Measurements from ENCODE around the gene C9orf50.
"Not testable (repeated sequence)": the region's sequence is repeated elsewhere in the genome, so short reads cannot be mapped to it uniquely, and the experiment has no call there.

Gene C9orf50

DNA sequence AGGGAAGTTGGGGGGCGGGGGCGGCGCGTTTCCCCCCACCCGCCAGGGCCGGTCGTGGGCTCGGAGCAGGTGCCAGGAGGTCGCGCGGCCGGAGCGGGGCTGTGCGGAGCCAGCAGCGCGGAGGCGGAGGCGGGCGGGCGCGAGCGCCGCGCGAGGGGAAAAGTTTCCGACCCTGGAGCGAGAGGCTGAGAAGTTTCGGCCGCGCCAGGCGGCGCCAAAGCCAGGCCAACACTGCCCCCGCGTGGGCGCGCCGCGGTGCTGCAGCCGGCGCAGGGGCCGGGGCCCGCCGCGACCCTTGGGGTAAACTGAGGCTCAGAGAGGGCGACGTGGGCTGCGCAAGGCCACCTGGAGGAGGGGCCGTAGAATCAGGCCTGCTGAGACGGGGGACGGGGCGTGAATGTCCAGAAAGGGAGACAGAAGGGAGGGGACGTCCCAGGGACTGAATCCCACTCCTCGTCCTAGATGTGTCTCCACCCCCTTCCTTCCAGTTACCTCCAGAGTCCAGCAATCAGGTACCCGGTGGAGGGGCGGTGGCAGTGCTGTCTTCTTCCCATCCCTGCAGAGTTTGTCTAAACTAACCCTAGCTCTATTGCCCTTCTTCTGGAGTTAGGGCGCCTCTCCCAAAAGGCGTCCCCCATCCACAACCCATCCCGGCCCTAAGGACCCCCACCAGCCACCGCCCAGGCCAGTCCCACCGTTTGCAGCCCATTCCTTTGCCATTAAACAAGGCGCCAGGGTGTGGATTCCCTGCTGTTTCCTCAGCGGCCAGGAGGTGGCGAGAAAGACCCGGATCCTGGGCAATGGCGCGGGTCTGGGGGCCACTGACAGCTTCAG, 10.2 kb downstream of the C9orf50 start:
- DNase-seq (ENCODE audit: low spot score), result peak; percentile 21

DNA sequence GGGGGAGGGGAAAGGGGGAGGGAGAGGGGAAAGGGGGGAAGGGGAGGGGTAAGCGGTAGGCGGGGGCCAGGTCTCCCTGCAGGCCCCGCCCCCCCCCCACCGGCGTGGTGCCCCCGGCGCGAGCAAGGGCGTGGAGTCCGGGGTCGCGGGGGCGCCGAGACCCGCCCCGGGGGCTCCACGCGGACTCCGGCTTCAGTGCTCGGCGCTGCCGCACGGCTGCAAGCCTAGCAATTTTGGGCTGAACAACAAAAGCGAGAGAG, 10.8 kb downstream of the C9orf50 start:
- no peak for DNase-seq (ENCODE audit: low spot score)

DNA sequence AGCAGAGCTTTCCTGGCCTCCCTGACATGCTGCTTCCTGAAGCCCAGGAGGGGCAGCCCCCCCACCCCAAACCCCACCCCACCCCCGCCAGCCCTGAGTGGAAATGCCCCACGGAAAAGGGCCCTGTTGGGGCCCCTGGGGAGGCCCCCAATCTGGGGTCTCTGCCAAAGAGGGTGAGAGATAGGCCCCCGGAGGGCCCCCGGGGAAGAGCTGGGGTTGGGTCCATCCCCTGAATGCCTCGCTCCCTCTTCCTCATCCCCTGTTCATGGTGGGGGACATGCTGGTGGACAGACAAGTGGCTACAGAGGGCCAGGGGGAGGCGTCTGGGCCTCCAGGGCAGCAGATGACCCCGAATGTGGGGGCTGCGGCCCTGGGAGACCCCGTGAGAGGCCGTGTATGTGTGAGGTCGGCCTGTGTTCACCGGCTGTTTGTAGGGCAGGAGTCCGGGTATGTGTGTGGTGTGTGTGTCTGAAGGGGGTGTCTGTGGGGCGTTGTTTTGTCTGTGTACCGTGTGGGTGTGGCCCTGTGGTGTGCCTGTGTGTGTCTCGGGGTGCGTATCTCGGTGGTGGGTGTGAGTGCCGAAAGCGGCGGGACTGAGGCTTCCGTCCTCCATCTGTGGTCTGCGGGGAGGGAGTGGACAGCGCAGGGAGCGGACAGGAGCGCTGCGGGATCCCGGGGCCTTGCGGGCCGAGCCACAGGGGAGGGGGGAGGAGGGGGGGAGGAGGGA, 11.3 kb downstream of the C9orf50 start:
- no peak for DNase-seq (ENCODE audit: low spot score)

DNA sequence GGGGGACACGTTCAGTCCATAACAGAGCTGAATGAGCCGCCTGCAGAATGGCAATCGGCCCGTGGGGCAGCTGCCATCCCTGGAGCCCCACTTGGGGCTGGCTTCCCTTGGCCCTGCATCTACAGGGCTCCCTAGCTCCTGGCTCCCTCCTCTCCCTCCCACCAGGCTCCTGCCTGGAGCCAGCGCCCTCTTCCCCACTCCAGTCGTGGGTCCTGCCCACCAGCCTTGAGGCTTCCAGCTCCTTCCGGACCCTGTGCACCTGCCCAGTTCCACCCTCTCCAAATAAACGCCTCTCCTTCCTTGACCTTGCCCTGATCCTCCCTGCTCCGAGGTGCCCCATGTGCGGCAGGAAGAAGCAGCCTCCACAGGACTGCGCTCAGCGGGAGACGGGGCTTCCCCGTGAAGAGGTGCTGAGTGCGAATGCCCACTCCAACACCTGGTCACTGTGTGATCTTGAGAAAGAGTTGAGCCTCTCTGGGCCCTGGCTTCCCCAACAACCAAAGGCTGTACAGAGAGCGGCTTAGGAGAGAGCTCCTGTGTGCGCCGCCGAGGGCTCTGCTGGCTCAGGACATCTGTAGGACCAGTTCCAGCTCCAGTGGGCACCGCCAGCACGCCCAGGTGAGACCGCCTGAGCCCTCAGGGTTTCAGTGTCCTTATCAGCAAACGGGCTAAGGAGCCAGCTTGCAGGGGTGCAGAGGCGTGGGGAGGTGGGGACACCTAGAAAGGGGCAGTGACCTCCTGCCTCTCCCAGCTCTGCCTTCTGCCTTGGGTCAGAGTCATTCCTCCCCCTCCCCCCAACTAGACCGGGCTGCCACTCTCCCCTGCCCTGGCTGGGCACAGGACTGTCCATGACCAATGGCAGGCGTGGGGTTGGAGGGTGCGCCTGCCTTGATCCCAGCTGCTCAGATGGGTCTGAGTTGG, 12.1 kb downstream of the C9orf50 start:
- DNase-seq (ENCODE audit: low spot score), result no peak

DNA sequence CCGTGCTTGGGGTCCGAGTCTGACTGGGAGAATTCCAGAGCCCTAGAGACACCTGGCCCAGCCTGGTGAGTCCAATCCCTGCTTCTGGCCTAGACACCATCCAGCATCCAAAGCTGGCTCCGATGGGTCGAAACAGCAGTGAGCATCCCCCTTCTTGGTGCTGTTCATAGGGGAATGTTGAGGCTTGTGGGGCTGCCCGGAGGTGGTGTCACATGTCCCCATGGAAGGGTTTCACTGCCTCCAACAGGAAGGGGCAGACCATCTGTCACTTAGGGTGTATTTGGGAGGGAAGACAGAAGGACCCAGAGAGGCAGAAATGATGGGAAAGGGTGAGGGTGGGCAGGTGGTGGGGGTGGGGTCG, 13.9 kb downstream of the C9orf50 start:
- DNase-seq (ENCODE audit: low spot score), result no peak

DNA sequence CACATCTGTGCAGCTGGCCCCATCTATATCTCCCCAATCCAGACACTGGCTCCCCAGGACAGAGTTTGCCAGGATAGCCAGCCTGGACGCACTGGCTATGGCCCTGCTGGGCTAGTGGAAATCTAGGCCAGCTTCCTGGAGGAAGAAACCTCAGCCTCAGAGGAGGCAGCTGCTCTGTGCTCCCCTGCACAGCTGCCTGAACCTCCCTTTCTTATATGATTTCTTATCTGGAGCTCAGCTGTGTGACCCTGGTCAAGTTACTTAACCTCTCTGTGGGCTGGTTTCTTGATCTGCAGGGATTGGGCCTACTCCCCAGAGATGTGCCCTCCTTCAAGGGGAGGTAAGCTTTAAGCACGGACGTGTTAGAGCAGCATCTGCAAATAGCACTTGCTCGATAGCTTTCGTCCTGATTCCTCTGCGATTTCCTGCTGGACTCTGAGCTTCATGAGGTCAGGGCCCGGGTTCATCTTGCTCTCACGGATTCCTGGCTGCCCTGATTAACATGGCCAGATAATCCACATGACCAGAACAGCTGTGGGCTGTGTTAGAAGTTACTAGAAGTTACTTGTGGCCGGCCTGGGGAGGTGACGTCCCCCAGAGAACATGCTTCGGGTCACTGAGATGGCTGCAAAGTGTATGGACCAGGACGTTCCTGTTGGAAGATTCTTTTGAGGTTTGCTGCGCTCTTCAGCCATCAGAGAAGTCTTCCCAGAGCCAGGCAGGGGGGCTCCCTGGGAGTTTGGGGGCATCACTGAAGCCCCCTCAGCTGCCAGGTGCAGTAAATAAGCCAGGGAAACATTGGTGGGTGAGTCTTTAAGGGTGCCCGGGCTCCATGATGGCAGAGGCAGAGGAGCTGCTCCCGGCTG, 14.5 kb downstream of the C9orf50 start:
- DNase-seq (ENCODE audit: low spot score), result no peak

DNA sequence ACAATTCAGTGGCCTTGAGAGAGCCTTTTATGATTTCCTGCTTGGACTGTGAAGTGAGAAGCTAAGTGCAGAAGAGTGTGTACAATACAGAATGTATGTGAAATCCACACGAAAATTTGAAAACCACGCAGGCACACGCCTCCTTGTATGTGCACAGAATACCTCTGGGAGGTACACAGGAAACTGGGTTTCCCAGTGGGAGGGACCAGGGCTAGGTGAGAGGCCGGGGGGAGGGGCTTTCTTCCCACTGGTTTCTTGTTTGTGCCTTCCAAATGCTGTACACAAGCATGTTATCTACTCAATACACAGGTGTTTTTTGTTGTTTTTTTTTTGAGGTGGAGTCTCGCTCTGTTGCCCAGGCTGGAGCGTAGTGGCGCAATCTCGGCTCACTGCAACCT, 16.1 kb downstream of the C9orf50 start:
- no peak for DNase-seq (ENCODE audit: low spot score)

DNA sequence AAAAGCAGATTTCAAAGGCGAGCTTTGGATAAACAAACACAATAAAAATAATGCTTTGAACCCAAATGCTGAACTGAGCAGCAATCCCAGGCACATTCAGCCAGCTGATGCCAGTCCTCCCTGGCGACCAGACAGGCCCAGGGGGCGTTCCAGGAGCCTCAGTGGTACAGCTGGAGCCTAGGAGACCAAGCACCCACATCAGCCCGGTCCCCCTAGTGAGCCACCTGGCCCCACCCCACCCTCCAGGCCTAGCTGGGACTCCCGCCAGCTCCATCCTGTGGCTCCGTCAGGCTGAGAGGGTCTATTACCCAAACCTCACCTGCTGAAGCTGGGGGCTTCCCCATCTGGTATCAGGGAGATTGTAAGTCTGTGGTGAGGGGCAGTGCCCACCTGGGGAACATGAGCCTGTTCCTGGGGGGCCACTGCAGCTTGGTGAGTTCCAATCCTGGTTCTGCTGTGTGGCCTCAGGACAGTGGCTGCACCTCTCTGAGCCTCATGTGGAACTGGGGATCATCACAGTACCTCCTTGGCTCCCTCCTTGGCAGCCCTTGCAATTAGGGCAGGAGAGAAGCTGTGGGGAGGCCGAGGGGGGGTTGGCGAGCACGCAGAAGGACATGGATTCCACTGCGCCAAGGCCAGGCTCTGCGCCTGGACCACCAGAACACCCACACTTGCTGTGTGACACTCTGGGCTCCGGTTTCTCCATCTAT, 16.7 kb downstream of the C9orf50 start:
- DNase-seq (ENCODE audit: low spot score), result no peak

DNA sequence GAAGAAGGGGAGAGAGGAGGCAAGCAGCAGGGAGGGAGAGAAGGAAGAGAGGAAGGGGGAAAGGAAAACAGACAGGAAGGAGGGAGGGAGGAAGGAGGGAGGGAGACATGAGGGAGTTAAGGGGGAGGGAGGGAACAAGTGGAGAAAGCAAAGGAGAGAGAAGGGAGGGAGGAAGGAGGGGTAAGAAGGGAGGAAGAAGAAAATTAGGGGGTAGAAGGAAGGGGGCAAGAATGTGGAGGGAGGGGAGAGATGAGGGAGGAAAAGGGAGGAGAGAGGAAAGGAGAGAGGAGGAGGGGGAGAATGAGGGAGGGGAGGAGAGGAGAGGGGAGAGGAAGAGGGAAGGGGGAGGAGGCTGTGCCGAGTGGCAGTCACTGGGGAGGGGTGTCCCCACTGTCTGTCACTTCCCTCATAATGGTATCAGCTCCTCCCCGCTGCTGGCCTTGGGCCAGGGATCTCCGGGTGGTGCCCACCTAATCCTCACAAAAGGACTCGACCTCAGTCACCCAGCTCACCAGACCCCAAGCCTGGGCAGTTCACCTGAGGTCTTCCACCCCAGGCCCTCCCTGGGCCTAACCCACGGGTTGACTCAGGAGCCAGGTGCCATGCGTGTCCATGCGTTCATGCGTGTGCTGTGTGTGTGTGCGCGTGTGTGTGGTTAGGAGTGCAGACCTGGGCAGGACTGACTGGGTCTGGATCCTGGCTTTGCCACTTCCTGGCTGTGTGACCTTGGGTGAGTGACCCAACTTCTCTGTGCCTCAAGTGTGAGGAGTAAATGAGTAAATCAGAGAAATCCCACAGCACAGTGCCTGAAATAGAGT, 18.1 kb downstream of the C9orf50 start:
- DNase-seq (ENCODE audit: low spot score), result no peak

DNA sequence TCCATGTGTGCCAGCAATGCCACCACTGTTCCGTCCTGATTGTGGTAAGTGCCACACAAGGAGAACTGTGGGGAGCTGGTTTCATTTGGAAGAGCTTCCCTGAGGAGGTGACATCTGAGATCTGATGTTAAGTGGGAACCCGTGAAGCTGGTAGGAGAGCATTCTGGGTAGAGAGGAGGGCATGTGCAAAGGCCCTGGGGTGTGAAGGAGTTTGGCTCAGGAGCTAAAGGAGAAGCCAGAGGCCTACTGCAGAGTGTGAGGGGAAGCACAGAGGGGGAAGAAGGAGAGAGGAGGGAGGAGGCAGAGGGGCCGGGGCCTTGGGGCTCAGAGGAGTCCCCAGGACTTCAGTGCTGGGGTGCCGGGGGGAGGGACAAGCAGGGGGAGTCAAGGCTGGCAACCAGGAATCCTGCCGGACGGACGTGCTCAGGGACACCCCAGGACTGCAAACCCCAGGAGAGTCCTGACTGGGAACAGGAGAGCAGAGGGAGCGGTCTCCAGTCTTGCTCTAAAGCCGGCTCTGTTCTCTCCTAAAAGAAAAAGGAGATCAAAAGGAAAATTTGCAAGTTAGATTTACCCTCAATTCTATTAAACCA, 19.7 kb downstream of the C9orf50 start:
- no peak for DNase-seq (ENCODE audit: low spot score)

DNA sequence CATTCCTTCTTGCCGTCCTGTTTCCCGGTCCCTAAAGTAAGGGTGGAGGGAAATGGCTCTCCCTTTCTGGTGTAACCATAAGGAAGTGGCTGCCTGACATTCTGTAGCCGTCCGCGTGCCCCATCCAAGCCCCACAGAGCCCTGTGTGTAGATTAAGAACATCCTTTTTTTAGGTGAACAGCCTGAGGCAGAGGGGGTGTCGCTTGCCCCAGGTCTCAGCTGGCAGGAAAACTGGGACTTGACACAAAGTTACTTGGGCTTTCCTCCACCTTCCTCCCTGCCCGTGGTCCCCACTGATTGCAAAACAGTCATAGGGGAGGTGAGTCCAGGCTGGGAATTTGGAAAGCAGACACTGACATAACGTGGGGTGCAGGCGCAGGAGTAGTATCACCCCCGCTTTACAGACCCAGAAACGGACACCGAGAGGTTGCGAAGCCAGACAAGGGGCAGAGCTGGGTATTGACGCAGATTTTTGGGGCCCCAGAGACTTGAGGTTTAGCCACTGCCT, 22.8 kb downstream of the C9orf50 start:
- no peak for DNase-seq (ENCODE audit: low spot score)

DNA sequence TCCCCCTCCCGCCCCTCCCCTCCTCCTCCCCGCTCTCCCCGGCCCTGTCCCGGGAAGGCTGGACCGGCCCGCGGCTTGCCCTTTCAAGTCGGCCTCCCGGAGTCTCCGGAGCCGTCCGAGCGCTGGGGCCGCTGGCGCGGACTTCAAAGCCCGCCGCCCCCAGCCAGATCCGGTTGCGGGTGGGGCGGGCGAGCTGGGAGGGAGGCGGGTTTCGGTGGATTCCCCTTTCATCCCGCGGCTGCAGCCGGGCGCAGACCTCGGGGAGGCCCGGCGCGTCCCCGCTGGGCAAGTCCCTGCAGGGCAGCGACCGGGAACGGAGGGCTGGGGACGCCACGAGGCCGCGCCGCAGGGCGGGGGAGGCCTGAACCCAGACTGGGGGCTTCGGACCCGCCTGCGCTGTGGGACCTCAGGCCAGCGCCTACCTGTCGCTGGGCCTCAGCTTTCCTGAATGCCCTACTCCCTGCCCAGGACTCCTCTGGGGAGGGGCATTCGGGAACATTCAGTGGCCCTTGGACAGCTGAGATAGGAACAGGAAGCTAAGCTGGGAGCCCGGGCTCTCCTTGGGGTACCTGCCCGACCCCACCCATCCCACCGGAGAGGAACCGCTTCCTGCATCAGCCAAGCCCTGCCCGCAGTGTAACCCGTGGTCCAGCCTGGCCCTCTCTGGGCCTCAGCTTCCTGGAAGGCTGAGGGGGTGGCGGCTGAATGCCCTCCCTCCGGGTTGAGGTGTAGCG, 23.4 kb downstream of the C9orf50 start:
- DNase-seq (ENCODE audit: low spot score), result no peak

DNA sequence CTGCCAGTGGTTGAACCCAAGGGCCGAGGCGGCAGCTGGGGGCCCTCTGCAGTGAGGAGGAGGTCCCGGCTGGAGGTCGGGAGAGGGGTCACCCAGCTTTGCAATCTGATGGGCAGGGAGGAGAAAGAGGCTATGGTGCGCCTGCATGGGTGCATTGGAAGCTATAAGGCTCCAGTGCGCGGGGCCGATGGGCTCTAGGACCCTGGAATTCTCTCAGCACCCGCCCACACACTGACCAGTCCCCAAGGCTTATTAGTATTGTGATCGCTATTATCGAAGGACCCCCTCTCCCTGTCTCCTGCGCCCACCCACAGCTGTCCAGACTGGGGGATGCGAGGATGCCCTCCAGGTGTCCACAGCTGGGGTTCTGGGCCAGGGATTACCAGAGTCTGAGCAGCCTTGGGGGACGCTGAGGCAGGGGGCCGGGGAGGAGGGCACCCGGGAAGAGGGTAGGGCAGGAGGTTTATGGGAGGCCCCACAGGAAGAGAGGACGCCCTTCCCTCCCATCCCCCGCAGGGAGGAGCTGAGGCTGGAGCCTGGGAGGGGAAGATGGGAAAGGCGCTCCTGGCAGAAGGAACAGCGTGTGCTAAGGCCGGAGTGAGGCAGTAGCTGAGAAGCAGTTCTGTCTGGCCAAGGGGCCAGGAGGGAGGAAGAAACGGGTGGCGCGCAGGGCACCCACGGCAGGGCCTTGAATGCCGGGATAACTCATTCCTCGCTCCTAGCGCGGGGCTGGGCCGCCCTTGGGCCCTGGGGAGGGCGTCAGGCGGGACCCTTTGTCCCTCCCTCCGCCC, 24.2 kb downstream of the C9orf50 start:
- DNase-seq (ENCODE audit: low spot score), result no peak

DNA sequence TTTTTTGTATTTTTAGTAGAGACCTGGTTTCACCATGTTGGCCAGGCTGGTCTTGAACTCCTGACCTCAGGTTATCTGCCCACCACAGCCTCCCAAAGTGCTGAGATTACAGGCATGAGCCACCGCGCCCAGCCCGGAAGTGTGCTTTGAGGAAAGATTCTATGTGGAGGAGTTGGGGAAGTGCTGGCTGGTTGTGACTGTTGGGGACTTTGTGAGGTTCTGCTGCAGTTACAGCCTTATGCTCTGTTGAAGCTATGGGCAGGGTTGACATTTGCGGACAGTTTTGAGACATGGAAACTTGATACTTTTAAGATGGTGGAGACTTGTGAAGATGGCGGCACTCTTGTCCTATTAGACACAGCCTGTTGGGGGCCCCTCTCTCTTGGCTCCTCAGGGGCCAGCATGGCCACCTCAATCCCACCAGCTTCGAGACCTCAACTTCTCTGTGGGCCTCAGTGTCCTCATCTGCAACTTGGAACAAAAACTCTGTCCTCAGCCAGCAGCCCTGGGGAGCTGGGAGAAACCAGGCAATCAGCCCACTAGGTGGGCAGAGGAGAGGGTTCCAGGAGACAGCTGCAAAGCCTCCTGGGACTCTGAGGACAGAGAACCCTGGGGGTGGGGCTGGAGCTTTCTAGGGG, 24.9 kb downstream of the C9orf50 start:
- DNase-seq (ENCODE audit: low spot score), result no peak

DNA sequence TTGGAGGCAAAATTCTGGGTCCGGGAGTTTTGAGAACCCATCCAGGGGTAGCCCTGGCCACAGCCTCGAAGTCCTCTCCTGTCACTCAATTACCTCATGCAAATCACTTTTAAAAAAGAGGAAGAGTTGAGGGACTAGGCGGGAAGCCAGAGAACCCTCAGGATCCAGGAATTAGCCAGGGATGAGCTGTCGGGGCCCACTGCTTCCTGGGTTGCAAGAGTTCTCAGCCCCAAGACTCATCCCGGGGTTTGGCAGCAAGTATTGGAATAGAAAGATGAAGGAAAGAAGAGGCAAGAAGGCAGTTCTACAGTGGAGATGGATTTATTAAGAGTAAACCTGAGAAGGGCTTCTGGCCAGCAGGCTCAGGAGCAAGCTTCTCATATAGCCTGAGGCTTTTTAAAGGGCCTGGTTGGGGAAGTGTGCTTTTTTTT, 25.6 kb downstream of the C9orf50 start:
- no peak for DNase-seq (ENCODE audit: low spot score)

DNA sequence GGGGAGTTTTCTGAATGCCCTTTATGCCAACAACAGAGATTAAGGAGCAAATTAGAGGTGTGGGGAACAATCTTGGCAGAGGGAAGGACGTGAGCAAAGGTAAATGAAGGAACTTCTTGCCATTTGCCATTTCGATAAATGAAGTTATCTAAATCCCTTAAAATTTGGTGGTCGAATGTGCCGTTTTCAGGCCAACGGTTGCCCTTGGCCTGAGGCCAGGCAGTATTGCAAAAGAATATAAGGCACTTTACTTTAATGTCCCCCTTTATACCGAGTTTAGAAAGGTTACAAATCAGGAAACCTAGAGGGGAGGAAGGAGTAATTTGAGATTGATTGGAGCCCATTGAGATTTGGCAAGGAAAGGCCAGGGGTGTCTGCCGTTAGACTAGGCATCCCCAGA, 26.3 kb downstream of the C9orf50 start:
- no peak for DNase-seq (ENCODE audit: low spot score)

DNA sequence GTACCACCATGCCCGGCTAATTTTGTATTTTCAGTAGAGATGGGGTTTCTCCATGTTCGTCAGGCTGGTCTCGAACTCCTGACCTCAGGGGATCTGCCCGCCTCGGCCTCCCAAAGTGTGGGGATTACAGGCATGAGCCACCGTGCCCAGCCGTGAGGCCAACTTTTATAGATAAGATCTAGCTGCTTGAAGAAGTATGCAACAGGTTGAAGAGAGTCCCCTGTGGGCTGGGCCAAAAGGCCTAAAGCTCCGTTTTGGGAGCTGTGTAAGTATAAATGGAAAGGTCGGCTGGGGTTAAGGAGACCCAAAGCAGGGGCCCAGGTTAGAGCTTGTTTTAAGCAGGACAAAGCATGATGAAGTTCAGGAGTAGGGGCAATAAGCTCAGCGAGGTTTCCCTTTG, 28.1 kb downstream of the C9orf50 start:
- DNase-seq (ENCODE audit: low spot score), result not testable (repeated sequence)

DNA sequence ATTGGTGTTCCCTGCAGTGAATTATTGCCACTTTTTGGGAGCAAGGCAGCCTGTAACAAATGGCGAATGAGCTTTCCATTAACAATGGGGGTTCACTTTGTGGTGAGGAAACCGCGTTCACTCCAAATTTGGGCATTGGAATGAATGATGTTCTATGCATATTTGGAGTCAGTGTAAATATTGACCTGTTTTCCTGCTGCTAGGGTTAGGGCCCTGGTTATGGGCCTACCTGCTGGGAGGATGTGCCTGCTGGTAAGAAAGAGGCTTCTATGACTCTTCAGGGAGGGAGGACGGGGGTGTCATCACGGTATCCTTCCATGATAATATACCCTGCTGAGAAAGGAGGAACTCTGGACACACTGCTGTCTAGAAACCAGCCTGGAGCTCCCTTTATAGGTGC, 29.0 kb downstream of the C9orf50 start:
- DNase-seq (ENCODE audit: low spot score), result no peak
